IPS DF 4.7 (cell line): ENCODE measurements around the gene AMDHD2.
"Not testable (repeated sequence)": the region's sequence is repeated elsewhere in the genome, so short reads cannot be mapped to it uniquely, and the experiment has no call there.

Experiments
- DNase-seq: peaks from one replicate; pipeline ENCODE4 v3.0.0-alpha.2; 2013; ENCODE audit warnings: low spot score; ENCODE audit errors: extremely low read depth

Gene AMDHD2

GRCh38 chr16:2532494-2533141, 12.4 kb downstream of the AMDHD2 start:
- no peak for DNase-seq

GRCh38 chr16:2533142-2533755, 13.1 kb downstream of the AMDHD2 start:
- DNase-seq: not testable (repeated sequence)

GRCh38 chr16:2533912-2534311, 13.7 kb downstream of the AMDHD2 start:
- no peak for DNase-seq

GRCh38 chr16:2534335-2534734, 14.2 kb downstream of the AMDHD2 start:
- not testable (repeated sequence) for DNase-seq

- no peak for DNase-seq
These were observed 15.4 kb downstream of the AMDHD2 start for GRCh38 chr16:2535625-2536013.

- DNase-seq: no peak
These were observed 17.5 kb downstream of the AMDHD2 start, which contains the start of gene PDPK1 for GRCh38 chr16:2537451-2538379. Gene PDPK1 (plus strand): TSS chr16:2538021. CDS start chr16:2538113, 92 bp downstream.

GRCh38 chr16:2539192-2539844, 19.1 kb downstream of the AMDHD2 start:
- not testable (repeated sequence) for DNase-seq

GRCh38 chr16:2539845-2540458, 19.8 kb downstream of the AMDHD2 start:
- DNase-seq: not testable (repeated sequence)

- DNase-seq: not testable (repeated sequence)
These were observed 20.7 kb downstream of the AMDHD2 start for GRCh38 chr16:2540912-2541311.

- DNase-seq: not testable (repeated sequence)
These were observed 21.2 kb downstream of the AMDHD2 start for GRCh38 chr16:2541409-2541808.

GRCh38 chr16:2543771-2544170, 23.6 kb downstream of the AMDHD2 start:
- not testable (repeated sequence) for DNase-seq

- DNase-seq: not testable (repeated sequence)
These were observed 30.2 kb downstream of the AMDHD2 start for GRCh38 chr16:2550283-2550878.

GRCh38 chr16:2551420-2551889, 31.3 kb downstream of the AMDHD2 start:
- DNase-seq: not testable (repeated sequence)

- DNase-seq: not testable (repeated sequence)
These were observed 34.7 kb downstream of the AMDHD2 start for GRCh38 chr16:2554709-2555425.

- DNase-seq: not testable (repeated sequence)
These were observed 37.0 kb downstream of the AMDHD2 start for GRCh38 chr16:2557150-2557549.

GRCh38 chr16:2560131-2560797, 40.1 kb downstream of the AMDHD2 start:
- not testable (repeated sequence) for DNase-seq

GRCh38 chr16:2560798-2561133, 40.6 kb downstream of the AMDHD2 start:
- DNase-seq: not testable (repeated sequence)

- not testable (repeated sequence) for DNase-seq
These were observed 47.3 kb downstream of the AMDHD2 start for GRCh38 chr16:2567506-2567905.

- not testable (repeated sequence) for DNase-seq
These were observed 48.4 kb downstream of the AMDHD2 start for GRCh38 chr16:2568573-2568972.
